Measurements from ENCODE around the gene CXCL3.

CXCL3 gene

DNA sequence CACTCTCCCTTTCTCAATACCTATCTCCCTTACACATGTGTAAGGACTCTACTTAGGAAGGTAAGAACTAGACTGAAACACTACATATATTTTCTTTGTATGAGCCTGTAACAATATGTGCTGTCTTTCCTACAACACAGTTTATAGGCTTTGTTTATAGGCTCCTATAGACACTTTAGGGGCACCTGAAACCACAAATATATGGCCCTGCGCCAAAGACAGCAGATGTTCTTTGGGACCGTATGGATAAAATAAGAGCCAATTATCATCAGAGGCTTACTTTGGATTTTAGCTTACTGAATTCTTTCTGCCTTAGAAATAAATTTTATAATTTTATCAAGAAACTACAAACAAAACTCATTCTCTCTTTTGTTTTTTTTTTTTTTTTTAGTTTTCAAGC lies 16.6 kb upstream of the CXCL3 start:
- no peak for DNase-seq

DNA sequence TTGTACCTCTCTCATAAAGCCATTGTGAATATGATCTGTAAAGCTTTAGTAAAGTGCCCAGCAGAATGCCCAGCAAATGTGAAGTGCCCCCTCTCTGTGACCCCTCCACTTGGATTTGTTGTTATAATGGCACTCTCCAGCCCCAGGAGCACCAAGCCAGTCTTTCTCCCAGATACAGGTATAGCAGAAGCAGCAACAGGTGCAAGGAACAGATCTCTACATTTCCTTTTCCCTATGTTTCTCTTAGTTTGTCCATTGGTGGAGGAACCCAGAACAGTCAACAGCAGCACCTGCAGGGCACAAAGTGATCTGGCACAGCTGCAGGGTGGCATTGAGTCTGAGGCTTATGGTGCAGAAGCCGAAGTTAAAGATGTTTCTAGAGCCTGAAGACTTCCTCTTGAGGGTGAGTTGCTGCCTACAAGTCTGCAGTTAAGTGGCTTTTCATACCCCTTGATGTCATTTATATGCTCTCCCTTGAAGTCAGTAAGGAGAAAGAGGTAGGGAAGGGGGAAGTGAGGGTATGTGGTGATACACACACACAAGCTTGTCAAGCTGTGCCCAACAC lies 16.1 kb upstream of the CXCL3 start:
- DNase-seq = no peak

DNA sequence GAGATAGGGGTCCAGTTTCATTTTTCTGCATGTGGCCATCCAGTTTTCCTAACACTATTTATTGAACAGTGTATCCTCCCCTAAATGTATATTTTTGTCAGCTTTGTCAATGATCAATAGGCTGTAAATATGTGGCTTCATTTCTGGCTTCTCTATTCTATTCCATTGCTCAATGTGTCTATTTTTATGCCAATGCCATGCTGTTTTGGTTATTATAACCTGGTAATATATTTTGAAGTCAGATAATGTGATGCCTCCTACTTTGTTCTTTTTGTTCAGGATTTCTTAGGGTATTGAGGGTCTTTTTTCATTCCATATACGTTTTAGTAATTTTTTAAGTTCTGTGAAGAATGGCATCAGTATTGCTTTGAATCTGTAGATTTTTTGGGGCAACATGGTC lies 8.7 kb upstream of the CXCL3 start:
- DNase-seq = no peak

GRCh38 chr4:74045772-74046171 lies 7.3 kb upstream of the CXCL3 start:
- DNase-seq = no peak

GRCh38 chr4:74045247-74045646 lies 6.8 kb upstream of the CXCL3 start:
- DNase-seq = no peak

- no peak for DNase-seq
These were observed 6.2 kb upstream of the CXCL3 start for GRCh38 chr4:74044677-74045076.

DNA sequence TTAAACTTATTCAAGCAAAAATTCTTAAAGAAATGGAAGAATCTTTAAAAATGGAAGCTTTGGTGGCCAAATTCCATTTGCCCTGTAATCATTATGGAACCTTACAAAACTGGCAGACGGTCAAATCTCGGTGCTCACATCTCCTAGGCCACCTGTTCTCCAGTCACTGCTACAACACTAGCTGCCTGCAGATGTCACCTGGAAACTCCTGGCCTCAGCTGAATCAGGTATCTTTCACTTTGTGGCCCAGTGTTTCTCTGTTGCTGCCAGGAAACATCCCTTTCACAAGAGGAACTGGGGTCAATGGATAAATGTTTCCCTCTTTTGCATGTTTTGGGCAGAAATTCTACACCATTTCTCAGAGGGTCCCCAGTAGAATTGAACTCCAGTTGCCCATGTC lies 4.2 kb upstream of the CXCL3 start:
- DNase-seq = no peak

GRCh38 chr4:74041418-74041817 lies 2.9 kb upstream of the CXCL3 start:
- no peak for DNase-seq

GRCh38 chr4:74039315-74039763 lies 850 bp upstream of the CXCL3 start:
- no peak for DNase-seq

GRCh38 chr4:74038086-74038424 lies 434 bp downstream of the CXCL3 start:
- DNase-seq = no peak

DNA sequence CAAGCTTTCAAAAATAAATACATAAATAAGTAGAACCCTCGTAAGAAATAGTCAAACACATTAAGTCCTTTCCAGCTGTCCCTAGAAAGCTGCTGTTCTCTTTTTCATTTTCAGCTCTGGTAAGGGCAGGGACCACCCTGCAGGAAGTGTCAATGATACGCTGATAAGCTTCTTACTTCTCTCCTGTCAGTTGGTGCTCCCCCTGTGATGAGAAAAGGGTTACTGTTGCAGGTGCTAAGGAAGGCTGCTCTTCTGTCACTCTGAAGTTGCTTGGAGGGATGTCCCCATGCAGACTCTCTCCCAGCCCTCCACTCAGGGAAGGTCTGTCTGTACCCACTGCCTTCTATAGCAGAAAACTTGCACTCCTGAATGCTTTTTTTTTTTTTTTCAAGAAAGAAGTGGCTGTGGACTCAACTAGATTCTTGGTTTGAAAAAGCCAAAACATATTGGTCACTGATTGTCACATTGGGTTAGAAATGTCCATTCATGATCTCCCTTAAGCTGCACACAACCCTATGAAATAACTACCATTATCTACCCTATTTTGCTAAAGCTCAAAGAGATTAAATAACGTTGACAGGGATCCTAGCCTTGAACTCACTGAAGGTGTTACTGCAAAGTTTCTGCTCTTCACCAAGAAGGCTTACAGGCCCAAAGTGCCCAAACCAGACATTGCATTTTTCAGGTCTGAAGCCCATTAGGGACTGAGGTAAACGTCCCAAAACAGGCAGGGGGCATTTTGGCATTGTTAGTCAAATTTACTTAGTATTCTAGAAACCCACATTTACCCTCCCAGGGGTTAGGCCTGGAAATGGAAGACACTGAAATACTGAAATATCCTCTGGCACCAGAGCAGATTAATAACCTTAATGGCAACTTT lies 1.2 kb downstream of the CXCL3 start:
- DNase-seq = no peak

GRCh38 chr4:74033739-74034138 lies 4.8 kb downstream of the CXCL3 start:
- DNase-seq = no peak

- no peak for DNase-seq
These were observed 6.4 kb downstream of the CXCL3 start for GRCh38 chr4:74032064-74032463.

DNA sequence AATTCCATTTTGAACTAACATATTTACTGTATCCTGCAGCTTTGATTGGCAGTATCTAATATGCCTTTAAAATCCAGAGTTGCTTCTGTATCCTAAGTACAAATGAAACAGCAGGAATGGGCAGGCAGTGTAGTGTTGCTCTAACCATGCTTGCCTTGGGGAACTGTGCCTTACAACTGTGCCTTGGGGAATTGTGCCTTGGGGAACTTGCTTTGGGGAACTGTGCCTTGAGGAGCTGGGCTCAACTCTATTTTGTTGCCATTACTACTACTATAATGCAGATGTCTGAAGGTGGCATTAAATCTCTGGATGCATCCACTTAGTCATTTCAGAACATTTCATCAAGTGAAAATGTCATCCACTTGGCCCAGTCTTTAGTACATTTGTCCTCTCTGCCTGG lies 6.9 kb downstream of the CXCL3 start:
- no peak for DNase-seq

GRCh38 chr4:74030285-74030684 lies 8.2 kb downstream of the CXCL3 start:
- DNase-seq = no peak

DNA sequence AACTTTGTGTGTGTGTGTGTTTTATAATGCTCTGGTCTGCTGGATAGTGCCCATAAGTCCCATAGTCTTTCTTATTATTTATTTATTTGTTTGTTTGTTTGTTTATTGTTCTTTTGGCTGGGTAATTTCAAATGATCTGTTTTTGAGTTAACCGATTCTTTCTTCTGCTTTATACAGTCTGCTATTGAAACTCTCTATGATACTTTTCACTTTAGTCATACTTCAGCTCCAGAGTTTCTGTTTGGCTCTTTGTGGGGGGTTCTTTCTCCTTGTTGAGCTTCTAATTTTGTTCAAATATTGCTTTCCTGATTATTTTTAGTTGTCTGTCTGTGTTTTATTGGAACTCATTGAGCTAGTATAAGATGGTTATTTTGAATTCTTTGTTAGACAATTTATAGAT lies 10.0 kb downstream of the CXCL3 start:
- DNase-seq = no peak

DNA sequence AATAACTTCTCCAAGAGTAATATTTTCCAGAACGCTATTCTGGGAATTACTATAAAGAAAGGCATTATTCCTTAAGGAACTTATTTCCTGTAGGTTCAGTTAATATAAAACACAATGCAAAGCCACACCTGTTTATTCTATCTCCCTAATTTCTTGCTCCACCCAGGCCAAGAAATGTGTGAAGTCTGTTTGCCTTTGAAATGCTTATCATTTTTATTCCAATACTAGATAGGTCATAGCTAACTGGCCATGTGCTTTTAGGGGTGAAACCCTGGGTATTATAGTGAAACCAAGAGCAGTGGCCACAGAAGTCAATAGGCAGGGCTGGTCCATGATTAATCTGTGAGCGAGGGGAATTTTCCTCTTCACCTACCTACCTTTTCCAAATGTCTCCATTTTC lies 14.8 kb downstream of the CXCL3 start:
- DNase-seq = no peak

DNA sequence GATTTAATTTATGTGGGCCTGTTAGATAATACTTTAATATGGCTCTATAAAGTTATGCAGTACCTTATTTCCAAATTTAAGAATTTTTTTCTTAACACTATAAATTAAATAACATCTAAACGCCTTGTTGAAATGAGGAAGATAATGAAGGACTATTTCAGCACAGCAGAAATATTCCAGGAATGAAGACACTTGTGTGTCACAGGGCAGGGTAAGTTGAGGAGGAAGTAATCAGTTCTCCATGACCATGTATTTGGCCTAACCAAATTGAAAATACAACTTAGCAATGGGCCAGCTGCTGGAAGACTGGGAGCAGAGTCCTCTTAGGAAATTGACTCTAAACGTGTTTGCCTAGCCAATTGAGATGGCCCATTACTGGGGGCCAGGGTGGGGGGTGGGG lies 16.9 kb downstream of the CXCL3 start:
- no peak for DNase-seq

GRCh38 chr4:74018771-74019170 lies 19.7 kb downstream of the CXCL3 start:
- no peak for DNase-seq

DNA sequence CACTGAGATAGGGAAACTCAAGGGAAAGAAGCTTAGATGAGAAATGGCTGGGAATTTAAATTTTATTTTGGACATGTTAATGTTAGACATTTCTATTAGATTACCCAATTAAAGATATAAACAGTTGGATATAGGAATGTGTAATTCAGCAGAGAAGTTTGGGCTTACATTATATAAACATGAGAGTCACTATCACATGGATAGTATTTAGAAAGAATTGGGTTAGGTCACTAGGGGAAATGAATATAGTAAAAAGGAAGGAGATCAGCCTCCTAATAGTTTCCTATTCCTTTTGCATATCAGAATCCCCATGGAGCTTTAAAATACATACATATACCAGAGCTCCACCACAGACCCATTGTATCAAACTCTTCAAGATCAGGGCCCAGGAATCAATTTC lies 20.4 kb downstream of the CXCL3 start:
- no peak for DNase-seq

GRCh38 chr4:74016068-74016467 lies 22.4 kb downstream of the CXCL3 start:
- DNase-seq = no peak

GRCh38 chr4:74015126-74015780 lies 23.2 kb downstream of the CXCL3 start:
- no peak for DNase-seq

DNA sequence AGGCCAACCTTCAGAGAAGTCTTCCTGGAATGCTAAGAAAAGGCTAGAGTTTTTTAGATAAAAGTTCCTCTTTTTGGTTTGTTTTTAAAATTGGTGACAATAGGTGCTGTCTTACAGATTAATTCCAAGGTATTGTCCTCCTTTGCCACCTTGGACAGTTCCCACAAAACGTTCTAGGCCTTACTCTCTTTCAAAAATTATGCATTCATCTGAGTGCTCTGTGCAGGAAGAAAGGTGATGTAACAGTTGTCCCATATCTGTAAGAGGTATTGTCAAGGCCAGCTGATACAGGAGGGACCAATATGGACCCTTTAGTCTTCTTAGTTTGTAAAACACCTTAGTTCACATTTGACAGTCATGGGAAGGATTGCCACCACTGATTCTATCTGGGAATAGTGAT lies 24.2 kb downstream of the CXCL3 start:
- DNase-seq = no peak

DNA sequence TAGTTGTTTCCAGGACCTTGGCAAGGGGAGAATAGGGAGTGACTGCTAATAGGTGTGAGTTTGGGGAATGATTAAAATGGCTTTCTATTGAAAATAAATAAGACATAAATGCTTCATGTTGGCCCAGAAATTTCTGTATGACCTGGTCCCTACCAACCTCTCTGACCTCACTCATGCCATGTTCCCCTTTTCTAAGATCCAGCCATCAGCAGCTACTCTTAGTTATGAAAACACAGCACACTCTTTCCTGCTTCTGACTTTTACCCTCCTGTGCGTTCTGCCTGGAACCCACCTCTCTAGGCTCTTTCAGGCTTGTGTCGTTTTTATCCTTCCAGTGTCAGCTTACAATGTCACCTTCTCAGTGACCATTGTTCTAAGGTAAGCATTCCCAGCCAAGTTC lies 25.2 kb downstream of the CXCL3 start:
- DNase-seq = no peak
